ENCODE results near the gene TMEM131.
"Not testable (repeated sequence)": the region's sequence is repeated elsewhere in the genome, so short reads cannot be mapped to it uniquely, and the experiment has no call there.

The TMEM131 gene

DNA sequence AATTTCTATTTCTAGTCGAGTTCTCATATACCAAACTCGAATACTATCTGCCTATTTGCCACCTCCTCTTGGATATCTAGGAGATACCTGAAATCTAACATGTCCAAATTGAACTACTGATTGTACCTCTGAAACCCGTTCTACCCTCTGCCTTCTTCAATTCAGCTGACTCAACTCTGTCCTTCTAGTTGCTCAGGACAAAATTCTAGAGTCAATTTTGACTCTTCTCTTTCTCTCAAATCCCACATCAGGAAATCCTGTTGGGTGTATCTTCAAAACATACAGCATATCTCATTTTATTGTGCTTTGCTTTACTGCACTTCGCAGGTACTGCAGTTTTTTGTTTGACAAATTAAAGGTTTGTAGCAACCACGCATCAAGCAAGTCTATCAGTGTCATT is 144.6 kb downstream of the TMEM131 start:
- DNase-seq = no peak
- Histone ChIP-seq H3K4me3 (ENCODE audit: low read depth, low read length) (no peak overlapping the region), H3K36me3 (no peaks in the 10 kb centered on the region), H3K27me3 (no peaks in the 10 kb centered on the region), H3K9me3 (no peaks in the 10 kb centered on the region), H3K4me1 (no peaks in the 10 kb centered on the region)
- TF ChIP-seq CTCF (IDR thresholded peaks at IDR 0.05; ENCODE audit: low read depth, low read length) = no peak

DNA sequence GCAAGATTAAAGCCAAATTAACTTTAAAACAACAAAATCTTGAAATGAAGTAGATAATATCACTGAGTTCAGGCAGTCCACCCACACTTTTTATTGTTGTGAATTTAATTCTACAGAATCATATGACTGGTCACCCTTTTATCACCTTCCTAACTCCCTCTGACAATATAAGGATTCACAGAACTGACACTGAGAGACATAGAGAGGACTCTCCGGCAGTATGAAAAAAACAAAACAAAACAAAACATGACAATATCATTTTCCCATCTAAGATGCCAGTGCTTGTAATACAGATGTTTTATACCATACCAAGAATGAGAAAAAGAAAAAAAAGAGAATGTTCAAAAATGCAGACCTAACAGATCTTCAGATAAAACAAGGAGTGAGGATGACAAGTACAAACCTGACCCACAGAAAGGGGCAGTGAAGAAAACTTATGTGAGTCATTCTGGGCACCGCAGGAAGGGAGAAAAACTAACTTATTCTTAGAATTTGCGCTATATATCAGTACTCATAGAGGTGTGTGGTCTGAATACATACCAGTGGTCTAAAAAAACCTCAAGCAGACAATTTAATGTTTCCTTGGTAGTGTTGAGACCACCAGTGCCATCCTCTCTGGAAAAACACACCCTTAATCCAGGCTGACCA is 145.7 kb downstream of the TMEM131 start:
- no peaks in the 10 kb centered on the region for H3K9me3 ChIP-seq
- no peak overlapping the region for H3K4me3 ChIP-seq (ENCODE audit: low read depth, low read length)
- no peak for TF ChIP-seq CTCF (IDR thresholded peaks at IDR 0.05; ENCODE audit: low read depth, low read length)
- no peaks in the 10 kb centered on the region for H3K4me1 ChIP-seq
- no peak for DNase-seq
- H3K27me3 ChIP-seq = no peaks in the 10 kb centered on the region
- H3K36me3 ChIP-seq = no peaks in the 10 kb centered on the region

GRCh38 chr2:97848306-97848705 is 147.4 kb downstream of the TMEM131 start:
- Histone ChIP-seq H3K4me1 (no peaks in the 10 kb centered on the region), H3K4me3 (ENCODE audit: low read depth, low read length) (no peak overlapping the region), H3K36me3 (no peaks in the 10 kb centered on the region), H3K27me3 (no peaks in the 10 kb centered on the region), H3K9me3 (no peaks in the 10 kb centered on the region)
- TF ChIP-seq CTCF (IDR thresholded peaks at IDR 0.05; ENCODE audit: low read depth, low read length) = no peak
- DNase-seq = no peak

GRCh38 chr2:97846716-97847115 is 149.0 kb downstream of the TMEM131 start:
- not testable (repeated sequence) for H3K36me3 ChIP-seq, H3K4me1 ChIP-seq, DNase-seq

DNA sequence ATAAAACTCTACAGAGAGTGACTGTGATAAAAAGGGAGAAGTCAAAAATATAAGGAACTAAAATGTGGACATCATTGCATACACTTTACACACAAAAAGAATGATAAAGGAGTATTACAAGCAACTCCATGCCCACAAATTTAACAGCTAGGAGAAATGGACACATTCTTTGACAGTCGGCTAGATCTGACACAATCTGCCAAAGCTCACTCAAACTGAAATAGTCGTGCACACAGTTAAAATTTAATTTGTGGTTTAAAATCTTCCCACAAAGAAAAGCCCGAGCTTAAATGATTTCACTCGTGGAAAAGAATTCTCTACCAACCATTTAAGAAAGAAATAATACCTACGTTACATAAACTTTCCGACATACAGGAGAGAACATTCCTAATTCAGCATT is 149.9 kb downstream of the TMEM131 start:
- Histone ChIP-seq H3K27me3 (no peaks in the 10 kb centered on the region), H3K36me3 (no peaks in the 10 kb centered on the region), H3K4me1 (no peaks in the 10 kb centered on the region), H3K9me3 (no peaks in the 10 kb centered on the region), H3K4me3 (ENCODE audit: low read depth, low read length) (no peak overlapping the region)
- DNase-seq = no peak
- no peak for TF ChIP-seq CTCF (IDR thresholded peaks at IDR 0.05; ENCODE audit: low read depth, low read length)

More at GRCh38 chr2:97846716-97847115, 149.0 kb downstream of the TMEM131 start:
- H3K9me3 ChIP-seq; H3K4me3 ChIP-seq (ENCODE audit: low read depth, low read length); H3K27me3 ChIP-seq: not testable (repeated sequence)

DNA sequence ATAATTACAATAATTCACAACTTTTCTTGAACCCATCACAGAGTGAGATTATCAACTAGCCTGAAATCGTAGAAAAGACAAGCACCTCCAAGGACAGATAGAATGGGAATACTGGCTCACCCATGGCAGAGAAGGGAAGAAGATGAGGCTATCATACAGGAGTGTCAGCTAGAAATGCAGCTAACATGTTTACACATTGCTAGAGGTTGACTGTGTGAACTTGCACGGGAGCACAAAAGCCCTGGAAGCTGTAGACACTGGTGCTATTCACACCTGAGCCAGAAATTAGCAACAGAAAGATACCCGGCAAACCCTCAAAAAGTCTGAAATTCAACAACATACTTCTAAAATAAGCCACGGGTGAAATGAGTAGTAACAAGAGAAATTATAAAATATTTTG is 150.6 kb downstream of the TMEM131 start:
- no peak for TF ChIP-seq CTCF (IDR thresholded peaks at IDR 0.05; ENCODE audit: low read depth, low read length)
- H3K9me3 ChIP-seq = no peaks in the 10 kb centered on the region
- H3K4me3 ChIP-seq (ENCODE audit: low read depth, low read length) = no peak overlapping the region
- no peaks in the 10 kb centered on the region for H3K4me1 ChIP-seq
- H3K27me3 ChIP-seq = no peaks in the 10 kb centered on the region
- H3K36me3 ChIP-seq = no peaks in the 10 kb centered on the region
- no peak for DNase-seq
